H1 (cell line): ENCODE measurements around the gene LMX1B. TPM values are rescaled to one million over a fixed set of nuclear protein-coding genes. Genes with fewer than 3 reads are reported as not detected.

ENCODE experiments used
- CTCF ChIA-PET: fragments of 300-600 bp; sonication (Branson Sonifier 250); formaldehyde crosslinking; loops from one replicate; lab custom pipeline; 2021; ENCODE audit not compliant: partially characterized antibody; lab: Charles Lee
- POLR2A ChIA-PET: fragments of 300-600 bp; sonication (Branson Sonifier 250); formaldehyde crosslinking; loops from one replicate; lab custom pipeline; 2021; ENCODE audit warnings: inconsistent platforms; ENCODE audit not compliant: partially characterized antibody; lab: Charles Lee
- DNase-seq, 2 experiments: peaks; one replicate each; pipeline versions ENCODE4 v3.0.0 to v3.0.0-alpha.2; 2010 to 2022; ENCODE audit warnings: low spot score in 2 of 2, low read depth in 1 of 2, mixed read lengths in 1 of 2
- FAIRE-seq: peaks from 2 replicates; lab custom pipeline; 2011; peaks lifted over from hg19 to GRCh38; lab: Jason Lieb, UNC
- H2AFZ ChIP-seq: 2 replicates; pipeline ENCODE4 v1.8.1; 2012; ENCODE audit warnings: low read length, inconsistent platforms
- H2AK5ac ChIP-seq: 2 replicates; pipeline ENCODE4 v1.6.1; 2013; ENCODE audit warnings: low read depth, low read length
- H2BK120ac ChIP-seq: replicated peaks from 2 replicates; pipeline ENCODE3; 2013; ENCODE audit warnings: low read depth, low read length, inconsistent platforms
- H2BK12ac ChIP-seq: 2 replicates; pipeline ENCODE4 v1.6.1; 2013; ENCODE audit warnings: low read depth, low read length
- H2BK15ac ChIP-seq: 2 replicates; pipeline ENCODE4 v1.6.1; 2013; ENCODE audit warnings: low read length
- H2BK20ac ChIP-seq: 2 replicates; pipeline ENCODE4 v1.6.1; 2013; ENCODE audit warnings: low read length
- H2BK5ac ChIP-seq: 2 replicates; pipeline ENCODE4 v1.6.1; 2013; ENCODE audit warnings: low read depth, low read length
- H3K14ac ChIP-seq: 2 replicates; pipeline ENCODE4 v1.6.1; 2013; ENCODE audit warnings: inconsistent platforms; ENCODE audit not compliant: insufficient read length
- H3K18ac ChIP-seq: 2 replicates; pipeline ENCODE4 v1.6.1; 2013; ENCODE audit warnings: low read length; ENCODE audit errors: extremely low read depth
- H3K23ac ChIP-seq: 2 replicates; pipeline ENCODE4 v1.6.1; 2013; ENCODE audit warnings: inconsistent platforms; ENCODE audit not compliant: insufficient read length
- H3K23me2 ChIP-seq: 2 replicates; pipeline ENCODE4 v1.6.1; 2013; ENCODE audit warnings: low read depth, low read length
- H3K27ac ChIP-seq: 2 replicates; pipeline ENCODE4 v1.6.1; 2011; ENCODE audit warnings: low read depth, low read length, inconsistent platforms
- H3K27me3 ChIP-seq, 4 experiments: replicated peaks in 1 of 4; 1 replicate in 1 of 4; 2 replicates in 3 of 4; pipeline versions ENCODE4 v1.6.1 to v1.8.1; 2011 to 2013; ENCODE audit warnings: low read length in 3 of 4, mild to moderate bottlenecking in 3 of 4, inconsistent platforms in 2 of 4, mixed read lengths in 2 of 4, moderate library complexity in 1 of 4; ENCODE audit not compliant: control insufficient read depth in 3 of 4, insufficient read depth in 3 of 4; ENCODE audit errors: extremely low read depth in 1 of 4
- H3K36me3 ChIP-seq, 4 experiments: 2 replicates each; pipeline versions ENCODE4 v1.6.1 to v1.8.1; 2011 to 2013; ENCODE audit warnings: mild to moderate bottlenecking in 4 of 4, low read length in 3 of 4, moderate library complexity in 2 of 4, control low read depth in 1 of 4, inconsistent platforms in 1 of 4; ENCODE audit not compliant: insufficient read depth in 4 of 4, control insufficient read depth in 2 of 4
- H3K4ac ChIP-seq: replicated peaks from 2 replicates; pipeline ENCODE3; 2013; ENCODE audit warnings: low read length, low read depth, mixed read lengths, inconsistent platforms; ENCODE audit not compliant: insufficient read length
- H3K4me1 ChIP-seq, 4 experiments: replicated peaks in 1 of 4; 1 replicate in 1 of 4; 2 replicates in 3 of 4; pipeline versions ENCODE4 v1.6.1 to v1.8.1; 2011 to 2013; ENCODE audit warnings: low read length in 3 of 4, inconsistent platforms in 2 of 4, mixed read lengths in 1 of 4; ENCODE audit not compliant: insufficient read depth in 4 of 4, control insufficient read depth in 3 of 4
- H3K4me2 ChIP-seq, 2 experiments: 2 replicates each; pipeline versions ENCODE4 v1.6.1 to v1.8.1; 2011 to 2013; ENCODE audit warnings: low read depth in 2 of 2, low read length in 2 of 2, control low read depth in 1 of 2, inconsistent platforms in 1 of 2, mild to moderate bottlenecking in 1 of 2; ENCODE audit not compliant: insufficient read depth in 1 of 2
- H3K4me3 ChIP-seq, 4 experiments: fragments of 200-600, 300-600 bp in 1 of 4; sonication (generic), shearing (Covaris generic), sonication (Bioruptor Twin) in 1 of 4; 2 replicates each; pipeline versions ENCODE4 v1.5.1 to v1.8.1; 2011 to 2016; ENCODE audit warnings: low read length in 4 of 4, low read depth in 3 of 4, control low read depth in 2 of 4, inconsistent platforms in 2 of 4, mild to moderate bottlenecking in 2 of 4, mixed read lengths in 1 of 4, moderate library complexity in 1 of 4; ENCODE audit not compliant: insufficient read depth in 2 of 4; ENCODE audit errors: extremely low read depth in 1 of 4
- H3K56ac ChIP-seq: replicated peaks from 2 replicates; pipeline ENCODE3; 2013; ENCODE audit warnings: low read depth, mild to moderate bottlenecking, mixed read lengths, low read length, inconsistent platforms; ENCODE audit not compliant: insufficient read length
- H3K79me1 ChIP-seq: 2 replicates; pipeline ENCODE4 v1.6.1; 2013; ENCODE audit warnings: low read depth, low read length, control low read depth
- H3K79me2 ChIP-seq, 2 experiments: 2 replicates each; pipeline versions ENCODE4 v1.6.1 to v1.8.1; 2012 to 2013; ENCODE audit warnings: low read length in 2 of 2, mild to moderate bottlenecking in 2 of 2, inconsistent platforms in 1 of 2; ENCODE audit not compliant: insufficient read depth in 2 of 2, control insufficient read depth in 1 of 2
- H3K9ac ChIP-seq, 4 experiments: replicated peaks in 1 of 4; 1 replicate in 1 of 4; 2 replicates in 3 of 4; pipeline versions ENCODE4 v1.6.1 to v1.8.1; 2011 to 2013; ENCODE audit warnings: low read depth in 3 of 4, low read length in 3 of 4, control low read depth in 2 of 4, mild to moderate bottlenecking in 2 of 4, moderate library complexity in 2 of 4, inconsistent platforms in 1 of 4; ENCODE audit errors: extremely low read depth in 1 of 4
- H3K9me3 ChIP-seq, 2 experiments: 2 replicates each; pipeline versions ENCODE4 v1.6.1 to v1.8.1; 2012 to 2013; ENCODE audit warnings: mild to moderate bottlenecking in 2 of 2, moderate library complexity in 2 of 2, control low read depth in 1 of 2, inconsistent platforms in 1 of 2, low read depth in 1 of 2, low read length in 1 of 2, mixed read lengths in 1 of 2; ENCODE audit not compliant: insufficient read depth in 2 of 2
- H4K20me1 ChIP-seq, 2 experiments: replicated peaks in 1 of 2; 2 replicates each; pipeline versions ENCODE3 to v1.8.1; 2011 to 2013; ENCODE audit warnings: inconsistent platforms in 2 of 2, low read length in 2 of 2, mild to moderate bottlenecking in 1 of 2; ENCODE audit not compliant: insufficient read depth in 2 of 2, control insufficient read depth in 1 of 2
- H4K5ac ChIP-seq: 2 replicates; pipeline ENCODE4 v1.6.1; 2013; ENCODE audit warnings: low read length, low read depth, mixed read lengths, inconsistent platforms; ENCODE audit not compliant: insufficient read length
- H4K8ac ChIP-seq: 2 replicates; pipeline ENCODE4 v1.8.0; 2013; ENCODE audit warnings: mild to moderate bottlenecking, moderate library complexity, low read length, inconsistent platforms; ENCODE audit not compliant: insufficient read depth; ENCODE audit errors: extremely low read depth
- H4K91ac ChIP-seq: replicated peaks from 2 replicates; pipeline ENCODE3; 2013; ENCODE audit warnings: low read length, mixed read lengths, inconsistent platforms; ENCODE audit not compliant: insufficient read length
- CTBP2 ChIP-seq: IDR thresholded peaks from 2 replicates; pipeline ENCODE4 v1.7.0; 2011; ENCODE audit warnings: borderline replicate concordance, mild to moderate bottlenecking, moderate library complexity, mixed read lengths, low read length; ENCODE audit not compliant: insufficient read depth, insufficient read length
- CTCF ChIP-seq, 3 experiments: IDR thresholded peaks; 1 replicate in 2 of 3; 2 replicates in 1 of 3; pipeline versions ENCODE4 v1.5.1 to v1.6.1; 2011; ENCODE audit warnings: low read length in 3 of 3, mild to moderate bottlenecking in 3 of 3, inconsistent platforms in 2 of 3, low read depth in 1 of 3, moderate library complexity in 1 of 3; ENCODE audit not compliant: insufficient read depth in 1 of 3; ENCODE audit errors: control extremely low read depth in 1 of 3
- EP300 ChIP-seq, 2 experiments: IDR thresholded peaks; 1 replicate in 1 of 2; 2 replicates in 1 of 2; pipeline ENCODE4 v1.6.1; 2011 to 2012; ENCODE audit warnings: low read depth in 2 of 2, low read length in 2 of 2, mild to moderate bottlenecking in 2 of 2, borderline replicate concordance in 1 of 2, inconsistent platforms in 1 of 2, moderate library complexity in 1 of 2
- FOSL1 ChIP-seq: IDR thresholded peaks from 2 replicates; pipeline ENCODE4 v1.6.1; 2011; ENCODE audit warnings: mild to moderate bottlenecking, low read depth, low read length, moderate library complexity; ENCODE audit not compliant: insufficient read depth
- HDAC6 ChIP-seq: IDR thresholded peaks from one replicate; pipeline ENCODE4 v1.7.1; 2012; ENCODE audit warnings: low read depth, mild to moderate bottlenecking, inconsistent platforms, low read length, moderate library complexity
- RFX5 ChIP-seq: IDR thresholded peaks from 2 replicates; pipeline ENCODE4 v1.6.1; 2011; ENCODE audit warnings: low read depth, low read length, improper control_type of control experiment, borderline replicate concordance
- RNF2 ChIP-seq: fragments of 200-900, 300-1000 bp; sonication (generic); IDR thresholded peaks from 2 replicates; pipeline ENCODE4 v1.7.1; 2016; ENCODE audit warnings: borderline replicate concordance, low read depth, mild to moderate bottlenecking, antibody characterized with exemption, low read length; ENCODE audit not compliant: poor library complexity, severe bottlenecking; ENCODE audit errors: missing control alignments
- SP4 ChIP-seq: IDR thresholded peaks from 2 replicates; pipeline ENCODE4 v1.6.1; 2012; ENCODE audit warnings: low read length, inconsistent platforms
- TAF1 ChIP-seq: IDR thresholded peaks from 2 replicates; pipeline ENCODE4 v1.6.1; 2011; ENCODE audit warnings: mild to moderate bottlenecking, low read depth, low read length
- WGBS, 2 experiments: shearing (Covaris generic) in 1 of 2; methylation state at CpG; one replicate each; pipeline versions ENCODE4 v1.1.6 to v1.1.7; 2013 to 2015; ENCODE audit warnings: low lambda C conversion rate in 2 of 2, mixed read lengths in 2 of 2, inconsistent platforms in 1 of 2, low coverage in 1 of 2, missing lambda C conversion rate in 1 of 2; ENCODE audit not compliant: insufficient replicate concordance in 2 of 2, insufficient coverage in 1 of 2, insufficient read length in 1 of 2; ENCODE audit errors: extremely low coverage in 1 of 2, missing lambda C conversion rate in 1 of 2; 5-methylcytosine and 5-hydroxymethylcytosine counted together
- polyA plus RNA-seq, 7 experiments: library from polyadenylated mRNA; depleted of rRNA in 3 of 7; stranded (reverse) in 5 of 7; unstranded in 2 of 7; fragments of >200 nt in 5 of 7; fragments of 200-250 nt in 2 of 7; gene quantifications; 1 replicate in 5 of 7; 2 replicates in 1 of 7; 4 replicates in 1 of 7; pipeline versions ENCODE4 v1.2.1 to v1.2.3, GENCODE V29; 2011 to 2013; ENCODE audit warnings: missing spikeins in 2 of 7, mixed read lengths in 2 of 7
- total RNA-seq: library from RNA; stranded (reverse); fragmentation: NEBNext Ultra II Directional; extraction: Animal tissue kit (Norgen Biotek cat#: 25700); gene quantifications from 2 replicates; pipeline ENCODE4 v1.2.1, GENCODE V29; 2021

LMX1B gene
- total and polyA plus RNA-seq, 2 of the 8 experiments (the other 6 are each of a cell fraction or from before 2014, with no cell fraction given): 0.09 to 0.37 TPM

- Histone ChIP-seq H3K27ac (no peak overlapping the region), H2BK120ac (no peak overlapping the region), H3K14ac (no peak overlapping the region), H2BK5ac (no peak overlapping the region), H4K20me1 (no peaks in the 10 kb centered on the region), H4K5ac (no peak overlapping the region), H3K4me1 (peaks cover 0 to 11% (median 8%) of the 10 kb centered on the region in 4 experiments; a peak in 5 of 7 replicates), H3K18ac (no peak overlapping the region), H3K4ac (no peak overlapping the region), H3K23ac (no peak overlapping the region), H4K8ac (no peak overlapping the region), H3K9me3 (no peaks in the 10 kb centered on the region), H2BK15ac (no peak overlapping the region), H3K56ac (no peak overlapping the region), H3K36me3 (no peaks in the 10 kb centered on the region), H3K23me2 (peaks cover 1% of the 10 kb centered on the region; the same call in 1 of the 2 replicates), H3K4me3 (no peak overlapping the region), H3K27me3 (peaks cover 4 to 34% (median 30%) of the 10 kb centered on the region in 4 experiments), H2AK5ac (no peak overlapping the region), H3K79me1 (no peaks in the 10 kb centered on the region), H4K91ac (no peak overlapping the region), H2AFZ (no peak overlapping the region), H3K4me2 (no peak overlapping the region), H2BK12ac (no peak overlapping the region), H3K9ac (no peak overlapping the region), H3K79me2 (no peaks in the 10 kb centered on the region), H2BK20ac (no peak overlapping the region)
- CTCF ChIA-PET: interaction anchor here (0.6 to 11.7 kb wide), 55 partner anchors 8 to 651 kb away, joined by 3 to 415 read pairs (median 6); partner anchors contain the start of gene ZBTB43
- WGBS, 2 experiments: 62% methylated on average over 5 of the region's 5 CpGs; no CpG with 5 or more reads in 1 of the 2 experiments
- TF ChIP-seq SP4 (no peak), RNF2 (no peak), FOSL1 (no peak), RFX5 (no peak), HDAC6 (no peak), CTCF (IDR thresholded peaks at IDR 0.05; ENCODE audit: control extremely low read depth in 1 of 3, insufficient read depth in 1 of 3, low read depth in 1 of 3, low read length in 3 of 3) (no peak), TAF1 (no peak), EP300 (IDR thresholded peaks at IDR 0.05; ENCODE audit: borderline replicate concordance in 1 of 2, low read depth in 2 of 2, low read length in 2 of 2) (no peak), CTBP2 (no peak)
- no peak for FAIRE-seq
- no peak for DNase-seq
- POLR2A ChIA-PET: no interaction called here
Measured at GRCh38 chr9:126706698-126707053, 92.9 kb downstream of the LMX1B start.
